Effector CD8-positive, alpha-beta T cell (primary cell): Measurements from ENCODE around the gene KCNQ1OT1.

ENCODE experiments used
- DNase-seq: peaks from one replicate; lab custom pipeline; 2025; lab: John Stamatoyannopoulos, UW

KCNQ1OT1 gene

GRCh38 chr11:2594267-2594666, 105.5 kb downstream of the KCNQ1OT1 start:
- DNase-seq: no peak

- no peak for DNase-seq
These were observed 106.3 kb downstream of the KCNQ1OT1 start for GRCh38 chr11:2593393-2593950.

GRCh38 chr11:2592559-2593392, 107.0 kb downstream of the KCNQ1OT1 start:
- DNase-seq: no peak

GRCh38 chr11:2591805-2592204, 108.0 kb downstream of the KCNQ1OT1 start:
- no peak for DNase-seq

DNA sequence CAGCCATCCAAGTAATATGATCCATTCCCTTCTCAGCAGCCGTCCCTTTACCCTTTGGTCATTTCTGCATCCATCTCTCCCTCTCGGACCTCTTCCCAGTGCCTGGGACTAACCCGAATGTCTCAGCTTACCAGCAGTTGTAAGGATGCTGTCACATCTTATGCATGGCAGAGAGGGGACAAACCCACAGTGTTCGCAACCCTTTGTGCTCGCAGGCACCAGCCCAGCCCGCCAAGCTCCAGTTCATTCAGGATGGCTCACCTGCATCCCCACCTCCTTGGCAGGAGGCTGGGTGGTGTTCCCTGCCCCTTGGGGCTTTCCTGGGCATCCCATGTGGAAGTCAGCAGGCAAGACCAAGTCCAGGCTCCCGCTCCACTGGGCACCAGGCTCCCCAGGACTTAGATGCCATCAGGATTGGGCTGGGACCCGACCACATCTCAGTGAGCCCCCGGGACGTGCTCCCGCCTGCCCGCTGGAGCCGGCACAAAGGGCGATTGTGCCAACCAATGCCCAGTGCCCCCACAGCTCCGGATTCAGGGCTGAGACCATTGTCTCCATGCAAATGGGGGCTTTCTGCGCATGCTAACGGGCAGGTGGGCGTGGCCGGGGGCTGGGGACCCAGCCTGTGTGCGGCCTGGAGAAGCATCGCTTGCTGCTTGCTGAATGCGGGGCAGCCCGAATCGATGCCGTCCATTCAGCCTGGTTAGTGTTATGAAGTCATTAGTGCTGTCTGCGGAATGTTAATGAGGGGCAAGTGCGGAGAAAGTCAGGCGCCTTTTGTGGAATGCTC, 108.6 kb downstream of the KCNQ1OT1 start:
- no peak for DNase-seq

DNA sequence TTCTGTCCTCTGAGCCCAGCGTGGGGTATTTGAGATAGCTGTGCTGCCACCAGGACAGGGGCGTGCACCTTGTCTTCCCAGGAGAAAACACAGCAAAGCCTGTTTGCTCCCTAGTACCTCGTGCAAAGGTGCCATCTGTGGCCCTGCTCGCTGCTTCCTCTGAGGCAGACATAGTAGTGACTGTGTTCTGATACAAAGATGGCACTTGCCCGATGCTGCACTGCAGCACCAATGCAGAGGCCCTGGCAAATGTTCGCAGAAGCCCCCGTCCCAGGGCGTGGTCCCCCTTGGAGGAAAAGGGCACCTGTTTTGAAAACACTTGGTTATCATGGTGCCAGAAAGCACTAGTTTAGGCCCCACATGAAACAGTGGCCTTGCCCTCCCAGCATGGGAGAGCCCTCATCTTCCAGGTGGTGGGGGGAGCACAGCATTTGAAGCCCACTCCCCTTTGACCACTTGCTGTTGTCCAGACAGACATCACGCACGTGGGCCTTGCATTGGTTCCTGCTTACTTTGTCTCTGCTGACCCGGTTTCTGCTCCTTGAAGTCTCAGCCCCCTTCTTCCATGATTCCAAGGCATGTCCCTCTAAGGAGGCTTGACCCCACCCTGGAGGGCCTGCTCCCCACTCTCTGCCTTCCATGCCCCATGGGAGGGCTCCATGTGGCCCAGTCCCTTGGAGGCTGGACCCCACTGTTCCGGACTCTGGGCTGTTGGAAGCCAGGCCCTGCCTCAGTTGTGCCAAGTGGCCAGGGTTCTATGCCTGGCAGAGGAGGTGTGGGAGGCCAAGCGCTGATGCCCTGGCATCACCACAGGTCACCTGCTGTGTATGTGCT, 109.4 kb downstream of the KCNQ1OT1 start:
- no peak for DNase-seq

- DNase-seq: no peak
These were observed 110.3 kb downstream of the KCNQ1OT1 start for GRCh38 chr11:2589538-2589934.

DNA sequence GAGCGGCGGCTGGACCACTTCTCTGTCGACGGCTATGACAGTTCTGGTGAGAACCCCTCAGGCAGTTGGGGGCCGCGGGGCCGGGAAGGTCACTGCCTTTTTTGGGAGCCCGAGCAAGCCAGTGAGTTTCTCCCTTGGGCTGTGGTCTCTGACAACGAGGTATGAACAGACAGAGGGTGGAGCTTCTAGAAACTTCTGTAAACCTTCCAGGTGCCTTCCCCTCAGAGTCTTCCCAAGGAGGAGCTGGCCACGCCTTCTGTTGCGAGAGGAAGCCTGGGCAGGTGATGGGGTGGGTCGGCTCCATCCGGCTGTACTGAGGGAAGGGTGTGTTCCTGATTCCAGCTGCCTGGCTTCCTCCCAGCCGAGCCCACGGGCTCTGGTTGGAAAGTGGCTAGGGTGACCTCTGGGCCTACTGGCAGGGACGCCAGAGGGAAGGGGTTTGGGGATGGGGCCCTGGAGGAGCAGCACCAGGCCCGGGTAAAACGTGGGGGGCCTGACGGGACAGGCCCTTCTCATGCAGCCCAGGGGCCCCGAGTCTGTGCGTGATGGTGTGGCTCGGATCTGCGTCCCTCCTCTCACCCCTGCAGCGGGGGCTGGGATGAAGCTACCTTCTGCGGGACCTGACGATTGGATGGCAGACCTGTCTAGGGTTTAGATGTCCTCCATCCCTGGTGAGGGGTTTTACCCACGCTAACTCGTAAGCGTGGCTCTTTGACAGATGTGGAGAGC, 110.8 kb downstream of the KCNQ1OT1 start:
- no peak for DNase-seq

DNA sequence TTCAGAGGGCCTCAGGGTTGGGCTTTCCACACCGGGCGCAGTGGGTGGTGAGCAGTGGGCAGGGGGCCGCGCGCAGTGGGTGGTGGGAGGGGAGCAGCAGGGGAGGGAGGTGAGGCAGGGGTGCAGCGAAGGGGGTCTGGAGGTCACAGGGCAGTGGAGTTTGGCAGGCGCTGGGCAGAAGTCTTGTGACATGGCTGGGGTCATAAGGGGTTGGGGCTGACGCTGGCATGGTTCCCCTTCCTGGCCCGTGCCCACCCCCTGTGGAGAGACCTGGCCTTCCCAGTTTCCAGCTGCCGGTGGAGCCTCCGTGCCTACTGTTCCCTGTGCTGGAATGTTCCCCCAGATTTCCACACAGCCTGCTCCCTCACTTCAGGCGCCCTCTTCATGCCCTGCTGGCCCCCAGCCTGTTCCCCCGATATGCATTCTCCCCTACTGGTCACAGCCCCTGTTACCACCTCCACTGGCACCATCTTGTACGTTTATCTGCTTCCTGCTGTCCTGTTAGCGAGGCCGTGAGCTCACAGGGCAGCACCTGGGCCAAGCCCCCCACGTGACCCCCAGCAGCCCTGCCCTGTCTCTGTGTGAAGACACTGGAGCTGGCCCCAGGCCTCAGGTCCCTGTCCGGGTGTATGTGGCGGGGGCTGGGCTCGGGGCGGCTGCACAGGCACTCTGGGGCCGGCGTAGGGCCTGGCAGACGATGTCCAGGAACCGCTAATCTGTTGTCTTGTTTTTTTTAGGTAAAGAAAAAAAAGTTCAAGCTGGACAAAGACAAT, 111.6 kb downstream of the KCNQ1OT1 start:
- DNase-seq: no peak

- DNase-seq: no peak
These were observed 112.5 kb downstream of the KCNQ1OT1 start for GRCh38 chr11:2587132-2587930.

DNA sequence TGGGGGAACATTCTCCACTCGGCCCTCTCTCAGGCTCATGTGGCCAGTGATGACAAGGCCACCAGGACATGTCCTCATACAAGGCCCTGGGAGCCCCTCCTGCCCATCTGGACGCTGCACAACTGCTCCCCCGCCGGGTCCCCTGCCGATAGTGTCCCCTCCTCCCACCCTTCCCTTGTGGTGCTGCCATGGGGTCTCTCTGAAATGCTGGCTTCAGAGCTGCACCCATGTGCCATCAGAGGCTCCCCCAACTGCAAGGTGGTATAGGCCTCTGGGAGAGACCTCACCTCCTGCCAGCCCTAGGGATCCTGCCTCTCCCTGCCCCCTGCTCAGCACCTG, 113.0 kb downstream of the KCNQ1OT1 start:
- no peak for DNase-seq

- no peak for DNase-seq
These were observed 113.6 kb downstream of the KCNQ1OT1 start for GRCh38 chr11:2586087-2586792.

DNA sequence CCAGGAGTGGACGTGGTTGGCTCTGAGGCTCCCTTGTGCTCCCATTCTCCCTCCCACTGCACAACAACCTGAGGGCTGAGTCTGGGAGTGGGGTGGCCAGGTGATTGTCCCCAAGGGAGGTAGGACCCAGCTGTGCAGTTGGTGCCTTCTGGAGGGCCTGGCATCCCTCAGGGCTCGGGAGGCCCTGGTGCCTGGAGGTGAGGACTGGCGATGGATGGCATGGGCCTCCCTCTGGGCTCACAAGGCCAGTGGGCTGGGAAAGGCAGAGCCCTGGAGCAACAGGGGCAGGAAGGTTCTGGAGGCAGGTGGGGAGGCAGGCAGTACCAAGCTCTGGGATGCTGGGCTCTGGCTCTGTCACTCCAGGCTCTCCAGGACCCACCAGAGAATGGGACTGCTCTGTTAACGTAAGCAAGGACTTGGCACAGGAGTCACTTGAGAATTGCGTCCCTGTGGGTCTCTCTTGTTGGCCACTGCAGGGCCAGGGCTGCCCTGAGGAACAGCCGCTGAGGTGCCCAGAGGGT, 114.2 kb downstream of the KCNQ1OT1 start:
- no peak for DNase-seq

- no peak for DNase-seq
These were observed 114.8 kb downstream of the KCNQ1OT1 start for GRCh38 chr11:2584812-2585565.

DNA sequence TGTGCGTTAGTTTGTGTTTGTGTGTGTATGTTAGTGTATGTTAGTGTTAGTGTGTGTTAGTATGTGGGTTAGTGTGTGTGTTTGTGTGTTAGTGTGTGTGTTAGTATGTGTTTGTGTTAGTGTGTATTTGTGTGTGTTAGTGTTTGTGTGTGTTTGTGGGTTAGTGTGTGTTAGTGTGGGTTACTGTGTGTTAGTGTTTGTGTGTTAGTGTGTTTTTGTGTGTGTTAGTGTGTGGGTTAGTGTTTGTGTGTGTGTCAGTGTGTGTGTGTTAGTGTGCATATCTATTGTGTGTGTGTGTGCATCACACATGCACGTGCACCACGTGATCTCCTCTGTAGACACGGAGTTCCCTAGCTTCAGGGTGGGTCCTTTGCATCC, 115.4 kb downstream of the KCNQ1OT1 start:
- DNase-seq: no peak

GRCh38 chr11:2583605-2583958, 116.2 kb downstream of the KCNQ1OT1 start:
- no peak for DNase-seq

DNA sequence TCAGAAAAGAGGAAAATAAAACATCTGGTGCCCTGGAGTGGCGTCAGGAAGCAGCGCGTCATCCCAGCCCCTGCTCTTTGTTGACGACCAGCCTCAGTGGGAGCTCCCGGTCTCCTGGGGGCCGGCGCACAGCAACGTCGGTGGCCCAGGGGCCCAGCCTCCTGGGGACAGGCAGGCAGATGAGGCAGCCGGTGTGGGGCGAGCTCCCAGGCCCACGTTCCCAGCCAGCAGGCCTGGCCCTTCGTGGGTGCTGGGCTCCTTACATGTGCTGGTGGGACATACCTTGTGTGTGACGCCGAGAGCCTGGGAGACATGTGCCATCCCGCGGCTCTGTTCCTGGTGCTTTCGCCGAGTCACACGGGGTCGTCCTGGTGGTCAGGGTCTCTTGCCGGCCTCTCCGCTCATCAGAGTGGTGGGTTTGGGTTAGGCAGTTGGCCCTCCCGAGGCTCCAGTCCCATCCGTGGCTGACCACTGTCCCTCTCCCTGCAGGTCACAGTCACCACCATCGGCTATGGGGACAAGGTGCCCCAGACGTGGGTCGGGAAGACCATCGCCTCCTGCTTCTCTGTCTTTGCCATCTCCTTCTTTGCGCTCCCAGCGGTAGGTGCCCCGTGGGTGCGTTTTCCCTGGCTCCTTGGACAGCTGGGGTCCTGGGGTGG, 116.7 kb downstream of the KCNQ1OT1 start:
- DNase-seq: no peak
